ENCODE data around the gene USH2A. TPM values are rescaled to one million over a fixed set of nuclear protein-coding genes. Genes with fewer than 3 reads are reported as not detected.

Gene USH2A
- total RNA-seq, 2 donors from 2014 or later: 0.62 to 3.1 TPM

DNA sequence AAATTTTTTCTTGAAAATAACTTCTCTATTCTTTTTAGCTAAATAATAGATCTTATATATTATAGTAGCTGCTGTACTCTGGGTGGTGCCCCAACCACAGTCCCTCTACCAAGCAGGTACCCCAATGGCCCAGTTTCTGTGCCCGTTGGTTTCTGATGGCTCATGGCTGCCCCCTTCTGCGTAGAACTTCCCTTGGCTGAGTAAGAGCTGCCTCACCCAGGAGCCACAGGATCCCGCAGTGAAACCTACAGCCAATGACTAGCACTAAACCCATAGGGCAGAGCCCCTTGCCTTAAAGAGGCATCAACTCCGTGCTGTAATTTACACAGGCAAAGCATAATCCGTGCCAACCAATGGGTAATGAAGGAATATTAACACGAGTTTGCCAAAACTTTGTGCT is 247.5 kb downstream of the USH2A start:
- Mint-ChIP-seq H3K4me3 (no peak overlapping the region), H3K36me3 (ENCODE audit: low read depth) (no peaks in the 10 kb centered on the region), H3K27ac (no peak overlapping the region), H3K27me3 (ENCODE audit: insufficient read depth) (no peaks in the 10 kb centered on the region), H3K9me3 (no peaks in the 10 kb centered on the region), H3K4me1 (peaks cover 7% of the 10 kb centered on the region)
- DNase-seq: peak; percentile 87
- Histone ChIP-seq H3K27me3 (ENCODE audit: control insufficient read depth, insufficient read depth, low read length, poor library complexity, severe bottlenecking) (no peaks in the 10 kb centered on the region), H3K36me3 (ENCODE audit: control insufficient read depth, insufficient read depth, low read length) (no peaks in the 10 kb centered on the region), H3K9ac (ENCODE audit: extremely low read depth, low read length, poor library complexity, severe bottlenecking) (no peak overlapping the region), H3K4me1 (ENCODE audit: control insufficient read depth, insufficient read depth, low read length) (no peaks in the 10 kb centered on the region), H3K27ac (ENCODE audit: low read depth, low read length) (no peak overlapping the region), H3K9me3 (ENCODE audit: control insufficient read depth, low read length) (no peaks in the 10 kb centered on the region), H3K4me3 (ENCODE audit: low read length) (no peak overlapping the region)
- WGBS, 2 experiments (ENCODE audit: insufficient coverage in 1 of 2, insufficient read length in 1 of 2): 47 to 62% methylated on average over 2 to 6 of the region's 6 CpGs
- TF ChIP-seq, protein P1, sequence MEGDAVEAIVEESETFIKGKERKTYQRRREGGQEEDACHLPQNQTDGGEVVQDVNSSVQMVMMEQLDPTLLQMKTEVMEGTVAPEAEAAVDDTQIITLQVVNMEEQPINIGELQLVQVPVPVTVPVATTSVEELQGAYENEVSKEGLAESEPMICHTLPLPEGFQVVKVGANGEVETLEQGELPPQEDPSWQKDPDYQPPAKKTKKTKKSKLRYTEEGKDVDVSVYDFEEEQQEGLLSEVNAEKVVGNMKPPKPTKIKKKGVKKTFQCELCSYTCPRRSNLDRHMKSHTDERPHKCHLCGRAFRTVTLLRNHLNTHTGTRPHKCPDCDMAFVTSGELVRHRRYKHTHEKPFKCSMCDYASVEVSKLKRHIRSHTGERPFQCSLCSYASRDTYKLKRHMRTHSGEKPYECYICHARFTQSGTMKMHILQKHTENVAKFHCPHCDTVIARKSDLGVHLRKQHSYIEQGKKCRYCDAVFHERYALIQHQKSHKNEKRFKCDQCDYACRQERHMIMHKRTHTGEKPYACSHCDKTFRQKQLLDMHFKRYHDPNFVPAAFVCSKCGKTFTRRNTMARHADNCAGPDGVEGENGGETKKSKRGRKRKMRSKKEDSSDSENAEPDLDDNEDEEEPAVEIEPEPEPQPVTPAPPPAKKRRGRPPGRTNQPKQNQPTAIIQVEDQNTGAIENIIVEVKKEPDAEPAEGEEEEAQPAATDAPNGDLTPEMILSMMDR (conservative IDR thresholded peaks at IDR 0.05): peak; percentile 78

DNA sequence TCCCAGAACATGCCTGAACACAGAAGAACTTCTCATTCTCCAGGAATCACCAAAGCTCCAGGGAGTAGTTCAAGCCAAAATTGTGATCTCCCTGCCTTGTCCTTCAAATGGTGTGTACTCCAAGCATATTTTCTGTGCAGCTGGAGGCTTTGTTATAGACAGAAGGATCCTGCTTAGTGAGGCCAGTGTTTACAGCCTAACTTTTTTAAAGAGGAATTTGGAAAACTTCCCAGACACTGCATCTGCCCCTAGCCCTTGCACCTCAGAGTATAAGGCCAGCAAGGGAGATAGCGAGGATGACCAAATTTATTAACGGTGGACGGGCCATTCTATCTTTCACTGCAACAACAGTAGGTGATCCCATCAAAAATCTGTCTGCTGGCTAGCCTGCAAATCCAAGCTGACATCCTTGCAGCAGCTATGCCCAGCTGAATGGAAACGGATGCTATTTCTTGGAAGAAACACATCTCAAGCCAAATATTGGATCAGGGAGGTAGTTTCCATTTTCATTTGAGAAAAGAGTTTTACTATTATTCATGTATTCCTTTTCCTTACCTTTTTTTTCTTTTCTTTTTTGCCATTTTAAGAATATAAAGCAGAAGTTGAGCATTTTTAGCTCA is 249.8 kb downstream of the USH2A start:
- no peak for DNase-seq

DNA sequence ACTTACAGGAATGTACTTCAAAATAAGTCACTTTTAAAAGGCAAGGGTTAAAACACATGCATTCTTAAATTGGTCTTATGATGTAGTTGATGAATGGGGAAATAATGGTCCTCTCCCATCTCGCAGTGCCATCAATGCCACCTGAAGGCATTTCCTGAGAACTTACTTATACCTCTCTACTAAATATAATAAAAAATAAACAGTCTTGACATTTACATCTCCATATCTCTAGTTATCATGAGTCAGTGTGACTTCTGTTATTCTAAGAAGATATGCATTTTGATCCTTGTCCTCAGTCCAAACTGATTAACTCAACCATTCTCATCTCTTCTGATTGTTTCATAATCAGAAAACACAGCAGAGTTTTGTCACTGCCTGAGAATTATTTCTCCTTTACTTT is 253.9 kb downstream of the USH2A start:
- H3K9ac ChIP-seq (ENCODE audit: extremely low read depth, low read length, poor library complexity, severe bottlenecking): no peak overlapping the region
- H3K4me1 Mint-ChIP-seq: no peaks in the 10 kb centered on the region
- H3K27me3 Mint-ChIP-seq (ENCODE audit: insufficient read depth): peaks cover 7% of the 10 kb centered on the region
- no peaks in the 10 kb centered on the region for H3K36me3 Mint-ChIP-seq (ENCODE audit: low read depth)
- 89% methylated on average over 1 of the region's 1 CpG; no CpG with 5 or more reads in 1 of the 2 experiments for WGBS, 2 experiments (ENCODE audit: insufficient coverage in 1 of 2, insufficient read length in 1 of 2)
- H3K4me3 Mint-ChIP-seq: no peak overlapping the region
- TF ChIP-seq, protein P1 (conservative IDR thresholded peaks at IDR 0.05): no peak
- no peaks in the 10 kb centered on the region for H3K4me1 ChIP-seq (ENCODE audit: control insufficient read depth, insufficient read depth, low read length)
- H3K27ac Mint-ChIP-seq: no peak overlapping the region
- no peak overlapping the region for H3K4me3 ChIP-seq (ENCODE audit: low read length)
- no peak for DNase-seq
- H3K9me3 Mint-ChIP-seq: peaks cover 3% of the 10 kb centered on the region
- H3K36me3 ChIP-seq (ENCODE audit: control insufficient read depth, insufficient read depth, low read length): no peaks in the 10 kb centered on the region
- no peaks in the 10 kb centered on the region for H3K27me3 ChIP-seq (ENCODE audit: control insufficient read depth, insufficient read depth, low read length, poor library complexity, severe bottlenecking)
- no peak overlapping the region for H3K27ac ChIP-seq (ENCODE audit: low read depth, low read length)
- no peaks in the 10 kb centered on the region for H3K9me3 ChIP-seq (ENCODE audit: control insufficient read depth, low read length)

More for the DNA sequence above, 249.8 kb downstream of the USH2A start:
- H3K4me3 Mint-ChIP-seq: no peak overlapping the region
- no peak overlapping the region for H3K27ac Mint-ChIP-seq
- Histone ChIP-seq H3K9ac (ENCODE audit: extremely low read depth, low read length, poor library complexity, severe bottlenecking) (no peak overlapping the region), H3K4me1 (ENCODE audit: control insufficient read depth, insufficient read depth, low read length) (no peaks in the 10 kb centered on the region), H3K36me3 (ENCODE audit: control insufficient read depth, insufficient read depth, low read length) (no peaks in the 10 kb centered on the region), H3K27me3 (ENCODE audit: control insufficient read depth, insufficient read depth, low read length, poor library complexity, severe bottlenecking) (no peaks in the 10 kb centered on the region), H3K9me3 (ENCODE audit: control insufficient read depth, low read length) (no peaks in the 10 kb centered on the region), H3K4me3 (ENCODE audit: low read length) (no peak overlapping the region), H3K27ac (ENCODE audit: low read depth, low read length) (no peak overlapping the region)
- 92 to 100% methylated on average over 1 to 4 of the region's 4 CpGs for WGBS, 2 experiments (ENCODE audit: insufficient coverage in 1 of 2, insufficient read length in 1 of 2)
- peaks cover 5% of the 10 kb centered on the region for H3K27me3 Mint-ChIP-seq (ENCODE audit: insufficient read depth)
- H3K4me1 Mint-ChIP-seq: peaks cover 7% of the 10 kb centered on the region
- peaks cover 3% of the 10 kb centered on the region for H3K9me3 Mint-ChIP-seq
- TF ChIP-seq, protein P1 (conservative IDR thresholded peaks at IDR 0.05): no peak
- H3K36me3 Mint-ChIP-seq (ENCODE audit: low read depth): no peaks in the 10 kb centered on the region

Data from endodermal cell (in vitro differentiated cells).